Right atrium auricular region (tissue), 2 donors: Measurements from ENCODE around the gene POLK. TPM values are rescaled to one million over a fixed set of nuclear protein-coding genes. Genes with fewer than 3 reads are reported as not detected.
"Not testable (repeated sequence)": the region's sequence is repeated elsewhere in the genome, so short reads cannot be mapped to it uniquely, and the experiment has no call there.

Experiments used
- DNase-seq: peaks from one replicate; pipeline ENCODE4 v3.0.0-alpha.2; 2019; ENCODE audit warnings: low spot score
- H3K27ac ChIP-seq, 2 donors: fragments of 200-600 bp; sonication (generic); 1 replicate in 1 of 2; 2 replicates in 1 of 2; pipeline ENCODE4 v1.5.1; 2016 to 2019
- H3K27me3 ChIP-seq, 2 donors: fragments of 200-600 bp; sonication (generic); one replicate each; pipeline versions ENCODE4 v1.5.1 to v1.6.0; 2017 to 2019
- H3K36me3 ChIP-seq: fragments of 200-600 bp; sonication (generic); one replicate; pipeline ENCODE4 v1.5.1; 2016
- H3K4me1 ChIP-seq, 2 donors: fragments of 200-600 bp; sonication (generic); one replicate each; pipeline versions ENCODE4 v1.5.1 to v1.6.0; 2017 to 2019
- H3K4me3 ChIP-seq, 2 donors: fragments of 200-600 bp; sonication (generic); 1 replicate in 1 of 2; 2 replicates in 1 of 2; pipeline ENCODE4 v1.5.1; 2017 to 2019; ENCODE audit warnings: mild to moderate bottlenecking in 1 of 2, moderate library complexity in 1 of 2
- H3K9me3 ChIP-seq, 2 donors: fragments of 200-600 bp; sonication (generic); one replicate each; pipeline ENCODE4 v1.5.1; 2019
- total RNA-seq, 2 donors: library from RNA; depleted of rRNA; stranded (reverse); fragments of >200 nt; gene quantifications; one replicate each; pipeline ENCODE4 v1.1.0, GENCODE V29; 2016
- TF ChIP-seq, protein P1 (sequence below), 2 donors: fragments of 200-600 bp; sonication (generic); IDR thresholded peaks; one replicate each; pipeline ENCODE4 v1.5.1; 2019; ENCODE audit warnings: antibody characterized with exemption in 2 of 2

Gene POLK
- total RNA-seq, 2 donors from 2014 or later = 19.1 to 21.1 TPM

DNA sequence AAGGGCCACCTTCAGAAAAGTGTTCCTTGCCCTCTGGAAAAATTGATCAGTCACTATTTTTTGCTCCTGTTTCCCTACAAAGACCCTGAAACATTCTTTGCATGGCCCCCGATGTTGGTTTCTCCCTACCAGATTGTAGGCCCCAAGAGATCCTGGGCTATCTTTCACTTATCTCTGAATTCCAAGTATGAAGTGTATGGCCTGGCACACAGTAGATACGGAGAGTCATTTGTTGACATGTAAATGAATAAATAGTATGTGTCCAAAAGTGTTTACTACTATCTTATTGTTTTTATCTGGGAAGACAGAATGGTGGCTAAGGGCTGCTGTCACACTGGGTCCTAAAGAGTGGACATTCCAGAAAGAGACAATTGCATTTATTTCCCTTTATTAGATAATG, 92.1 kb downstream of the POLK start:
- Histone ChIP-seq H3K4me3 (no peak overlapping the region), H3K9me3 (no peaks in the 10 kb centered on the region), H3K4me1 (no peaks in the 10 kb centered on the region), H3K27me3 (no peaks in the 10 kb centered on the region), H3K36me3 (peaks cover 14% of the 10 kb centered on the region), H3K27ac (no peak overlapping the region)
- TF ChIP-seq, protein P1, sequence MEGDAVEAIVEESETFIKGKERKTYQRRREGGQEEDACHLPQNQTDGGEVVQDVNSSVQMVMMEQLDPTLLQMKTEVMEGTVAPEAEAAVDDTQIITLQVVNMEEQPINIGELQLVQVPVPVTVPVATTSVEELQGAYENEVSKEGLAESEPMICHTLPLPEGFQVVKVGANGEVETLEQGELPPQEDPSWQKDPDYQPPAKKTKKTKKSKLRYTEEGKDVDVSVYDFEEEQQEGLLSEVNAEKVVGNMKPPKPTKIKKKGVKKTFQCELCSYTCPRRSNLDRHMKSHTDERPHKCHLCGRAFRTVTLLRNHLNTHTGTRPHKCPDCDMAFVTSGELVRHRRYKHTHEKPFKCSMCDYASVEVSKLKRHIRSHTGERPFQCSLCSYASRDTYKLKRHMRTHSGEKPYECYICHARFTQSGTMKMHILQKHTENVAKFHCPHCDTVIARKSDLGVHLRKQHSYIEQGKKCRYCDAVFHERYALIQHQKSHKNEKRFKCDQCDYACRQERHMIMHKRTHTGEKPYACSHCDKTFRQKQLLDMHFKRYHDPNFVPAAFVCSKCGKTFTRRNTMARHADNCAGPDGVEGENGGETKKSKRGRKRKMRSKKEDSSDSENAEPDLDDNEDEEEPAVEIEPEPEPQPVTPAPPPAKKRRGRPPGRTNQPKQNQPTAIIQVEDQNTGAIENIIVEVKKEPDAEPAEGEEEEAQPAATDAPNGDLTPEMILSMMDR (IDR thresholded peaks at IDR 0.05) = no peak
- DNase-seq = no peak

- H3K4me1 ChIP-seq = peaks cover 0 to 12% of the 10 kb centered on the region in 2 donors
- H3K9me3 ChIP-seq, H3K27ac ChIP-seq, DNase-seq, H3K27me3 ChIP-seq, H3K4me3 ChIP-seq, H3K36me3 ChIP-seq: not testable (repeated sequence)
Measured at GRCh38 chr5:75607341-75607740, 95.7 kb downstream of the POLK start.

- DNase-seq = no peak
- Histone ChIP-seq H3K36me3 (no peaks in the 10 kb centered on the region), H3K27me3 (no peaks in the 10 kb centered on the region), H3K4me3 (no peak overlapping the region), H3K4me1 (peaks cover 0 to 12% of the 10 kb centered on the region in 2 donors), H3K27ac (no peak overlapping the region), H3K9me3 (no peaks in the 10 kb centered on the region)
- TF ChIP-seq, protein P1 (IDR thresholded peaks at IDR 0.05) = no peak
Measured at GRCh38 chr5:75608870-75609269, 97.2 kb downstream of the POLK start.

- Histone ChIP-seq H3K4me3 (no peak overlapping the region), H3K9me3 (no peaks in the 10 kb centered on the region), H3K36me3 (no peaks in the 10 kb centered on the region), H3K4me1 (peaks cover 0 to 12% of the 10 kb centered on the region in 2 donors), H3K27ac (no peak overlapping the region), H3K27me3 (no peaks in the 10 kb centered on the region)
- TF ChIP-seq, protein P1 (IDR thresholded peaks at IDR 0.05) = no peak
- no peak for DNase-seq
Measured at GRCh38 chr5:75610201-75610600, 98.5 kb downstream of the POLK start.

GRCh38 chr5:75610859-75611310, 99.2 kb downstream of the POLK start:
- Histone ChIP-seq H3K4me3 (peak overlapping the region in 1 of 2 donors; percentile 51), H3K4me1 (peaks cover 0 to 12% of the 10 kb centered on the region in 2 donors)
- H3K36me3 ChIP-seq, H3K9me3 ChIP-seq, H3K27me3 ChIP-seq, DNase-seq, H3K27ac ChIP-seq: not testable (repeated sequence)

GRCh38 chr5:75611311-75612225, 99.9 kb downstream of the POLK start, which contains the start of gene ANKDD1B:
Gene ANKDD1B, plus strand, starts transcription at chr5:75611453. Its CDS starts 182 bp downstream, at chr5:75611635.
- DNase-seq = no peak
- Histone ChIP-seq H3K27me3 (no peaks in the 10 kb centered on the region), H3K9me3 (no peaks in the 10 kb centered on the region), H3K27ac (no peak within 1 kb of the TSS), H3K4me1 (peaks cover 0 to 12% of the 10 kb centered on the region in 2 donors), H3K4me3 (peak within 1 kb of the TSS; percentile 35 to 51), H3K36me3 (no peaks in the 10 kb centered on the region)
- TF ChIP-seq, protein P1 (IDR thresholded peaks at IDR 0.05) = no peak
